OCI-LY1 (cell line): Measurements from ENCODE around the gene DHRSX.
"Not testable (repeated sequence)": the region's sequence is repeated elsewhere in the genome, so short reads cannot be mapped to it uniquely, and the experiment has no call there.

ENCODE experiments used
- H2AFZ ChIP-seq: fragments of 200-600 bp; sonication (generic), shearing (Covaris generic); 2 replicates; pipeline ENCODE4 v1.6.0; 2014; ENCODE audit warnings: antibody characterized with exemption, mild to moderate bottlenecking, low read length
- H3F3A ChIP-seq: fragments of 200-600 bp; sonication (generic), shearing (Covaris generic); 2 replicates; pipeline ENCODE4 v1.6.0; 2014; ENCODE audit warnings: mild to moderate bottlenecking, antibody characterized with exemption, low read length, moderate library complexity; ENCODE audit not compliant: insufficient read depth
- H3K27ac ChIP-seq: fragments of 200-600 bp; sonication (generic); 2 replicates; pipeline ENCODE4 v1.5.1; 2014; ENCODE audit warnings: low read length, mixed run types, mild to moderate bottlenecking, low read depth; ENCODE audit not compliant: poor library complexity, severe bottlenecking
- H3K27me3 ChIP-seq: fragments of 200-600 bp; sonication (generic); 2 replicates; pipeline ENCODE4 v1.6.0; 2014; ENCODE audit warnings: antibody characterized with exemption, mild to moderate bottlenecking, low read length, moderate library complexity; ENCODE audit not compliant: insufficient read depth
- H3K36me3 ChIP-seq: fragments of 200-600 bp; sonication (generic); 2 replicates; pipeline ENCODE4 v1.6.1; 2014; ENCODE audit warnings: mild to moderate bottlenecking, antibody characterized with exemption, low read length, moderate library complexity, mixed read lengths; ENCODE audit not compliant: insufficient read depth
- H3K4me1 ChIP-seq: fragments of 200-600 bp; sonication (generic); 2 replicates; pipeline ENCODE4 v1.5.1; 2014; ENCODE audit warnings: mild to moderate bottlenecking, low read length, moderate library complexity; ENCODE audit not compliant: insufficient read depth, severe bottlenecking
- H3K4me2 ChIP-seq: fragments of 200-600 bp; sonication (generic), shearing (Covaris generic); 2 replicates; pipeline ENCODE4 v1.6.1; 2014; ENCODE audit warnings: low read length
- H3K4me3 ChIP-seq: fragments of 200-600 bp; sonication (generic); 2 replicates; pipeline ENCODE4 v1.5.1; 2014; ENCODE audit warnings: low read length, low read depth, mild to moderate bottlenecking, mixed read lengths; ENCODE audit not compliant: poor library complexity, severe bottlenecking
- H3K79me2 ChIP-seq: fragments of 200-600 bp; shearing (Covaris generic); 2 replicates; pipeline ENCODE4 v1.6.1; 2016; ENCODE audit warnings: mixed run types, low read length, mixed read lengths; ENCODE audit not compliant: insufficient read depth
- H3K9ac ChIP-seq: fragments of 200-600 bp; sonication (generic), shearing (Covaris generic); 2 replicates; pipeline ENCODE4 v1.6.1; 2014; ENCODE audit warnings: mild to moderate bottlenecking, low read length, mixed read lengths
- H3K9me2 ChIP-seq: fragments of 200-600 bp; sonication (generic), shearing (Covaris generic); 2 replicates; pipeline ENCODE4 v1.6.1; 2014; ENCODE audit warnings: low read depth, mild to moderate bottlenecking, low read length, mixed read lengths
- H3K9me3 ChIP-seq: fragments of 200-600 bp; shearing (Covaris generic); 2 replicates; pipeline ENCODE4 v1.6.1; 2014; ENCODE audit warnings: low read length, mixed read lengths
- H4K20me1 ChIP-seq: fragments of 200-600 bp; sonication (generic), shearing (Covaris generic); 2 replicates; pipeline ENCODE4 v1.6.0; 2016; ENCODE audit warnings: mild to moderate bottlenecking, low read length; ENCODE audit not compliant: insufficient read depth
- CTCF ChIP-seq: fragments of 200-600 bp; sonication (generic), shearing (Covaris generic); IDR thresholded peaks from 2 replicates; pipeline ENCODE4 v1.5.1; 2017; ENCODE audit warnings: mild to moderate bottlenecking, antibody characterized with exemption, low read length, moderate library complexity, mixed read lengths
- EZH2 ChIP-seq: fragments of 200-600 bp; sonication (generic), shearing (Covaris generic); IDR thresholded peaks from 2 replicates; pipeline ENCODE4 v1.8.0; 2017; ENCODE audit warnings: borderline replicate concordance, mixed run types, mild to moderate bottlenecking, antibody characterized with exemption, low read length, moderate library complexity, mixed read lengths

DHRSX gene

GRCh38 chrX:2243913-2244460 is 256.8 kb downstream of the DHRSX start:
- no peak overlapping the region for H3K4me2 ChIP-seq
- H3K9me2 ChIP-seq = no peaks in the 10 kb centered on the region
- no peak overlapping the region for H2AFZ ChIP-seq
- TF ChIP-seq CTCF (no peak), EZH2 (no peak)
- H3K27me3 ChIP-seq = no peaks in the 10 kb centered on the region
- no peaks in the 10 kb centered on the region for H3F3A ChIP-seq
- no peaks in the 10 kb centered on the region for H4K20me1 ChIP-seq
- H3K27ac ChIP-seq = no peak overlapping the region
- H3K36me3 ChIP-seq = peaks cover 12% of the 10 kb centered on the region; the same call in 1 of the 2 replicates
- no peak overlapping the region for H3K4me3 ChIP-seq
- no peaks in the 10 kb centered on the region for H3K79me2 ChIP-seq
- no peak overlapping the region for H3K9ac ChIP-seq
- no peaks in the 10 kb centered on the region for H3K9me3 ChIP-seq
- H3K4me1 ChIP-seq = no peaks in the 10 kb centered on the region

DNA sequence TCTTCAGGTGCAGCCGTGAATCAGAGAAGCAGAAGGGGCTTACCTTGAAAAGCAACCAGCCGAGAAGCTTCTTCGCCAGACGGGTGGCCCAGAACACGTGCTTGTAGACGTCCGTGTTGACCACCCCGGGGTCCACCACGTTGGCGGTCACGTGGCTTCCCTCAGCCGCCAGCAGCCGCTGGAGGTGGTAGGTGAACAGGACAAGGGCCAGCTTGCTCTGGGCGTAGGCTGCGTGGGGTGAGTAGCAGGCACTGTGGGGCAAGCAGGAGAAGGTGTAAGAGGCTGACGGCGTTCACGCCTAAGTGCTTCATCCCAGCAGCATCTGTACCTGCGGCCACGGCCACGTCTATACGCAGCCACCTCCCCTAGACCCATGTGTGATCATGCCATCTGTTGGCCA is 257.8 kb downstream of the DHRSX start:
- Histone ChIP-seq H3K4me3 (no peak overlapping the region), H3K79me2 (no peaks in the 10 kb centered on the region), H3K4me1 (no peaks in the 10 kb centered on the region), H3K36me3 (peaks cover 12% of the 10 kb centered on the region; the same call in 1 of the 2 replicates), H3F3A (no peaks in the 10 kb centered on the region), H3K9me3 (no peaks in the 10 kb centered on the region), H3K27ac (no peak overlapping the region), H3K9me2 (no peaks in the 10 kb centered on the region), H4K20me1 (no peaks in the 10 kb centered on the region), H2AFZ (no peak overlapping the region), H3K27me3 (no peaks in the 10 kb centered on the region), H3K9ac (no peak overlapping the region), H3K4me2 (no peak overlapping the region)
- TF ChIP-seq EZH2 (no peak), CTCF (no peak)

GRCh38 chrX:2242326-2242725 is 258.4 kb downstream of the DHRSX start:
- no peaks in the 10 kb centered on the region for H3K79me2 ChIP-seq
- no peak overlapping the region for H2AFZ ChIP-seq
- no peak overlapping the region for H3K27ac ChIP-seq
- no peaks in the 10 kb centered on the region for H3K9me3 ChIP-seq
- peaks cover 12% of the 10 kb centered on the region; the same call in 1 of the 2 replicates for H3K36me3 ChIP-seq
- H3K9ac ChIP-seq = no peak overlapping the region
- H3K4me3 ChIP-seq = no peak overlapping the region
- no peaks in the 10 kb centered on the region for H3K9me2 ChIP-seq
- H3K4me2 ChIP-seq = no peak overlapping the region
- no peaks in the 10 kb centered on the region for H3K4me1 ChIP-seq
- H4K20me1 ChIP-seq = no peaks in the 10 kb centered on the region
- no peaks in the 10 kb centered on the region for H3K27me3 ChIP-seq
- no peaks in the 10 kb centered on the region for H3F3A ChIP-seq
- TF ChIP-seq CTCF (no peak), EZH2 (no peak)

- H3K4me3 ChIP-seq, H2AFZ ChIP-seq, H3K27ac ChIP-seq, H3K4me1 ChIP-seq, H3K79me2 ChIP-seq, H4K20me1 ChIP-seq, H3K9me2 ChIP-seq, H3K9ac ChIP-seq, H3K9me3 ChIP-seq, H3F3A ChIP-seq, H3K4me2 ChIP-seq, H3K27me3 ChIP-seq: not testable (repeated sequence)
- peaks cover 12% of the 10 kb centered on the region; the same call in 1 of the 2 replicates for H3K36me3 ChIP-seq
Measured at GRCh38 chrX:2241496-2241895, 259.3 kb downstream of the DHRSX start.

- not testable (repeated sequence) for H3K4me3 ChIP-seq, H3K27ac ChIP-seq, H3F3A ChIP-seq, H3K4me1 ChIP-seq, H3K9ac ChIP-seq, H3K4me2 ChIP-seq, H2AFZ ChIP-seq, H3K9me2 ChIP-seq, H3K79me2 ChIP-seq, H4K20me1 ChIP-seq, H3K27me3 ChIP-seq, H3K9me3 ChIP-seq
- peaks cover 12% of the 10 kb centered on the region; the same call in 1 of the 2 replicates for H3K36me3 ChIP-seq
Measured at GRCh38 chrX:2240761-2241160, 260.0 kb downstream of the DHRSX start.
